HepG2 (cell line): ENCODE measurements around the gene RCBTB1. TPM values are rescaled to one million over a fixed set of nuclear protein-coding genes. Genes with fewer than 3 reads are reported as not detected.
A peak's percentile ranks its signal among the peaks of the same experiment; 100 is the strongest.

Experiments
- ATAC-seq: fragments of 200-7000 bp; cut with Tn5 transposase; 3 replicates; pipeline ENCODE4 v1.9.1; 2020; ENCODE audit warnings: mild to moderate bottlenecking, moderate library complexity
- BruUV-seq: library from RNA; stranded (reverse); fragments of 400-500 nt; replicated peaks from 2 replicates; lab custom pipeline; 2021; lab: Mats Ljungman, UMichigan
- CTCF ChIA-PET: fragments of 300-600 bp; formaldehyde crosslinking; extraction: SDS; loops from one replicate; lab custom pipeline; 2021; ENCODE audit warnings: low total read pairs, inconsistent platforms, low intra/inter-chr PET ratio; lab: Yijun Ruan, JAX
- POLR2A ChIA-PET: fragments of 350-600 bp; sonication (Branson Sonifier 250); formaldehyde crosslinking; loops from one replicate; lab custom pipeline; 2020; ENCODE audit warnings: antibody characterized with exemption, inconsistent platforms; lab: Yijun Ruan, JAX
- DNase-seq: peaks from one replicate; pipeline ENCODE4 v3.0.0-alpha.2; 2015; ENCODE audit warnings: low spot score
- FAIRE-seq: peaks from 3 replicates; lab custom pipeline; 2011; peaks lifted over from hg19 to GRCh38; lab: Jason Lieb, UNC
- H2AFZ ChIP-seq: one replicate; pipeline ENCODE4 v1.6.1; 2011; ENCODE audit warnings: low read length, inconsistent platforms
- H3K27ac ChIP-seq: fragments of 300-600 bp; 3 replicates; pipeline ENCODE4 v1.8.0; 2011; ENCODE audit warnings: mixed run types, mild to moderate bottlenecking, mixed read lengths, low read length, inconsistent platforms; ENCODE audit not compliant: insufficient read depth; ENCODE audit errors: extremely low read length
- H3K27me3 ChIP-seq, 2 experiments: fragments of 200-600 bp in 1 of 2; 2 replicates in 1 of 2; 3 replicates in 1 of 2; pipeline versions ENCODE4 v1.6.0 to v1.8.0; 2011; ENCODE audit warnings: low read length in 2 of 2, mild to moderate bottlenecking in 2 of 2, moderate library complexity in 2 of 2, inconsistent platforms in 1 of 2; ENCODE audit not compliant: insufficient read depth in 2 of 2, control insufficient read depth in 1 of 2
- H3K36me3 ChIP-seq, 2 experiments: fragments of 200-600 bp in 1 of 2; replicated peaks in 1 of 2; 2 replicates in 1 of 2; 3 replicates in 1 of 2; pipeline versions ENCODE4 v1.5.1 to v1.8.0; 2011; ENCODE audit warnings: low read length in 2 of 2, inconsistent platforms in 1 of 2; ENCODE audit not compliant: insufficient read depth in 2 of 2, control insufficient read depth in 1 of 2
- H3K4me1 ChIP-seq: 2 replicates; pipeline ENCODE4 v1.5.1; 2012; ENCODE audit warnings: low read length, inconsistent platforms; ENCODE audit not compliant: insufficient read depth
- H3K4me2 ChIP-seq: 2 replicates; pipeline ENCODE4 v1.6.0; 2011; ENCODE audit warnings: low read depth, low read length, inconsistent platforms
- H3K4me3 ChIP-seq, 3 experiments: fragments of 200-600 bp in 1 of 3; sonication (generic), shearing (Covaris generic) in 1 of 3; replicated peaks in 1 of 3; 2 replicates each; pipeline ENCODE4 v1.5.1; 2011 to 2016; ENCODE audit warnings: low read length in 3 of 3, inconsistent platforms in 2 of 3, low read depth in 2 of 3, mild to moderate bottlenecking in 2 of 3, control low read depth in 1 of 3, mixed read lengths in 1 of 3; ENCODE audit not compliant: insufficient read depth in 1 of 3
- H3K79me2 ChIP-seq: one replicate; pipeline ENCODE4 v1.6.1; 2011; ENCODE audit warnings: low read length, inconsistent platforms; ENCODE audit not compliant: insufficient read depth
- H3K9ac ChIP-seq: 2 replicates; pipeline ENCODE4 v1.6.0; 2011; ENCODE audit warnings: mild to moderate bottlenecking, low read depth, low read length, inconsistent platforms; ENCODE audit not compliant: insufficient read depth
- H3K9me3 ChIP-seq: 2 replicates; pipeline ENCODE4 v1.5.1; 2012; ENCODE audit warnings: mild to moderate bottlenecking, low read length
- H4K20me1 ChIP-seq: 2 replicates; pipeline ENCODE4 v1.6.0; 2011; ENCODE audit warnings: inconsistent platforms, mild to moderate bottlenecking, low read length, moderate library complexity; ENCODE audit not compliant: insufficient read depth
- AKAP8 ChIP-seq: sonication (generic); formaldehyde crosslinking; IDR thresholded peaks from 2 replicates; pipeline ENCODE4 v1.5.1; 2020; ENCODE audit warnings: mild to moderate bottlenecking, missing genetic modification reagents
- HHEX ChIP-seq: IDR thresholded peaks from 2 replicates; pipeline ENCODE4 v1.6.1; 2016; ENCODE audit warnings: control low read depth
- LCORL ChIP-seq, 2 experiments: fragments of 450-650 bp in 1 of 2; sonication (generic) in 1 of 2; formaldehyde crosslinking in 1 of 2; IDR thresholded peaks; 2 replicates each; pipeline versions ENCODE4 v1.5.0 to v1.6.1; 2017 to 2020; ENCODE audit warnings: antibody characterized with exemption in 1 of 2, missing genetic modification reagents in 1 of 2
- NFRKB ChIP-seq: fragments of 450-650 bp; IDR thresholded peaks from 2 replicates; pipeline ENCODE4 v1.6.1; 2017
- RFX5 ChIP-seq: IDR thresholded peaks from 2 replicates; pipeline ENCODE4 v1.6.1; 2011; ENCODE audit warnings: low read depth, low read length, improper control_type of control experiment
- SKI ChIP-seq: fragments of 450-650 bp; IDR thresholded peaks from one replicate; pipeline ENCODE4 v1.6.1; 2018; ENCODE audit warnings: mild to moderate bottlenecking; ENCODE audit not compliant: partially characterized antibody
- YEATS4 ChIP-seq: sonication (generic); formaldehyde crosslinking; IDR thresholded peaks from 2 replicates; pipeline ENCODE4 v1.4.0; 2020; ENCODE audit warnings: missing genetic modification reagents, borderline replicate concordance
- ZNF24 ChIP-seq: fragments of 450-650 bp; IDR thresholded peaks from 2 replicates; pipeline ENCODE4 v1.6.1; 2017; ENCODE audit warnings: antibody characterized with exemption, mild to moderate bottlenecking
- ZNF331 ChIP-seq: sonication (generic); formaldehyde crosslinking; IDR thresholded peaks from 2 replicates; pipeline ENCODE4 v1.4.0; 2020; ENCODE audit warnings: missing genetic modification reagents
- ZNF343 ChIP-seq: sonication (generic); formaldehyde crosslinking; IDR thresholded peaks from 2 replicates; pipeline ENCODE4 v1.4.0; 2020; ENCODE audit warnings: mild to moderate bottlenecking, missing genetic modification reagents
- ZNF546 ChIP-seq: sonication (generic); formaldehyde crosslinking; conservative IDR thresholded peaks from 2 replicates; pipeline ENCODE4 v1.8.1; 2023; ENCODE audit warnings: mild to moderate bottlenecking, missing genetic modification reagents
- ZNF550 ChIP-seq: sonication (generic); formaldehyde crosslinking; IDR thresholded peaks from 2 replicates; pipeline ENCODE4 v1.4.0; 2020; ENCODE audit warnings: mild to moderate bottlenecking, missing genetic modification reagents, borderline replicate concordance
- ZNF557 ChIP-seq: sonication (generic); formaldehyde crosslinking; IDR thresholded peaks from 2 replicates; pipeline ENCODE4 v1.4.0; 2020; ENCODE audit warnings: missing genetic modification reagents
- ZNF577 ChIP-seq: sonication (generic); formaldehyde crosslinking; IDR thresholded peaks from 2 replicates; pipeline ENCODE4 v1.4.0; 2020; ENCODE audit warnings: mild to moderate bottlenecking, low read depth, missing genetic modification reagents, borderline replicate concordance
- ZNF816 ChIP-seq: sonication (generic); formaldehyde crosslinking; IDR thresholded peaks from 2 replicates; pipeline ENCODE4 v1.8.0; 2022; ENCODE audit warnings: missing genetic modification reagents, mild to moderate bottlenecking, borderline replicate concordance
- WGBS: methylation state at CpG from one replicate; pipeline ENCODE4 v1.1.6; 2017; ENCODE audit warnings: low lambda C conversion rate; 5-methylcytosine and 5-hydroxymethylcytosine counted together
- in situ Hi-C: cut with HindIII; loops from 2 replicates; pipeline ENCODE4 v1.10.0; 2017; ENCODE audit warnings: low pct_unique_long_range_greater_than_20kb; ENCODE audit not compliant: extremely low pct_ligation_motif_present
- intact Hi-C: fragments of 100-400 bp; cut with micrococcal nuclease; formaldehyde crosslinking; loops from one replicate; pipeline ENCODE4 v1.10.0; 2022; ENCODE audit not compliant: unreplicated experiment
- polyA plus RNA-seq, 8 experiments: library from polyadenylated mRNA; depleted of rRNA in 3 of 8; stranded (reverse) in 7 of 8; unstranded in 1 of 8; fragments of >200 nt; fragmentation: Illumina TruSeq in 4 of 8; extraction: Trizol in 4 of 8; gene quantifications; 2 replicates each; pipeline versions ENCODE4 v1.2.1 to v1.2.3, GENCODE V29; 2011 to 2016; ENCODE audit warnings: low read depth in 4 of 8, missing spikeins in 1 of 8, mixed read lengths in 1 of 8; ENCODE audit not compliant: insufficient read depth in 1 of 8
- total RNA-seq, 5 experiments: library from RNA; depleted of rRNA; stranded (reverse); fragments of >200 nt; fragmentation: Illumina TruSeq; extraction: Trizol; gene quantifications; 2 replicates each; pipeline ENCODE4 v1.2.3, GENCODE V29; 2016; ENCODE audit warnings: low read depth in 1 of 5
- TF ChIP-seq, protein P1 (sequence below), 2 experiments: IDR thresholded peaks; 2 replicates each; pipeline ENCODE4 v1.6.1; 2011 to 2012; ENCODE audit warnings: low read length in 2 of 2, borderline replicate concordance in 1 of 2, low read depth in 1 of 2, mild to moderate bottlenecking in 1 of 2, moderate library complexity in 1 of 2
- TF ChIP-seq, protein P2 (sequence below): sonication (generic); formaldehyde crosslinking; IDR thresholded peaks from 2 replicates; pipeline ENCODE4 v1.4.0; 2020; ENCODE audit warnings: missing genetic modification reagents, borderline replicate concordance

RCBTB1 gene
- total and polyA plus RNA-seq, 2 of the 13 experiments (the other 11 are each of a cell fraction or from before 2014, with no cell fraction given) = 13.4 to 21.6 TPM

DNA sequence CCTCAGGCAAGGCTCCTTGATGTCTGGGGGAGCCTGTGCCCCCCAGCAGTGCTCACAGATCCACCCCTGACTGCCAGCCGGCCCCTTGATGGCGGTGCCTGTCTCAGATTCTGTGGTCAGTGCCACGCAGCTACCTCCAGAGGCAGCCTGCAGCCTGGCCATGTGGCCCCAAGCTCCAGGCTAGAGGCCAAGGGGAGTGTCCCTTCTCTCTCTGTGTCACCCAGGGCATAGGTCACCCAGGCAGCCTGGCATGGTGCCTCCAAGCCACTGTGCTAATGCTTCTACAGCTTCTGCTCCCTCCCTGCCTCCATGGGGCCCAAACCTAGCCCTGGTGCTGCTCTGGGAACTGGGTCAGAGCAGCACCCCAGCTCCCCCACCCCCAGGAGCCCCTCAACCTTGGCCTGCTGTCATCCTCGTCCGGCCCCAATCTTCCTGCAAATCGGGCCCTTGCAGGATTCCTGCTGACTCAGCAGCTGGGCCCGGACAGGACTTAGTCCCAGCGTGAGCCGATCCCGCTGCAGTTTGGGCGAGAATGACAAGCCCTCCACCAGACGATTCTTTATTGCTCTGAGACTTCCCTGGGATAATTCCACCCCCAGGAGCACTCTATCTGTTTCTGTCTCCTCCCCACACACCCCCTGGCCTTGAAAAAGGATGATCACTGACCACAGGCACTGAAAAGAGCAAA is 40.2 kb upstream of the RCBTB1 start:
- POLR2A ChIA-PET = interaction anchor here (1.0 to 1.6 kb wide), 6 partner anchors 20 to 372 kb away, joined by 3 to 6 read pairs (median 4); partner anchors contain the start of genes CAB39L, KPNA3 and SETDB2
- intact Hi-C loops = loop anchor here (1.0 kb wide), 1 partner anchor 24 kb away; no protein-coding TSS in a partner anchor
- in situ Hi-C loops = no loop called here
- ATAC-seq (peak; percentile 95), FAIRE-seq (no peak), DNase-seq (peak; percentile 80)
- Histone ChIP-seq H3K9ac (peak overlapping the region; percentile 59), H3K36me3 (no peaks in the 10 kb centered on the region), H3K9me3 (no peaks in the 10 kb centered on the region), H3K4me2 (peak overlapping the region; percentile 91), H4K20me1 (no peaks in the 10 kb centered on the region), H3K27ac (peak overlapping the region; percentile 81), H3K27me3 (no peaks in the 10 kb centered on the region), H3K4me3 (peak overlapping the region; percentile 46 to 72 (median 57)), H2AFZ (peak overlapping the region; percentile 91), H3K4me1 (peaks cover 80% of the 10 kb centered on the region), H3K79me2 (no peaks in the 10 kb centered on the region)
- no TSS peak for BruUV-seq
- CTCF ChIA-PET = no interaction called here
- 0% methylated on average over 2 of the region's 12 CpGs for WGBS
- TF ChIP-seq ZNF557 = no peak
- TF ChIP-seq, protein P1, sequence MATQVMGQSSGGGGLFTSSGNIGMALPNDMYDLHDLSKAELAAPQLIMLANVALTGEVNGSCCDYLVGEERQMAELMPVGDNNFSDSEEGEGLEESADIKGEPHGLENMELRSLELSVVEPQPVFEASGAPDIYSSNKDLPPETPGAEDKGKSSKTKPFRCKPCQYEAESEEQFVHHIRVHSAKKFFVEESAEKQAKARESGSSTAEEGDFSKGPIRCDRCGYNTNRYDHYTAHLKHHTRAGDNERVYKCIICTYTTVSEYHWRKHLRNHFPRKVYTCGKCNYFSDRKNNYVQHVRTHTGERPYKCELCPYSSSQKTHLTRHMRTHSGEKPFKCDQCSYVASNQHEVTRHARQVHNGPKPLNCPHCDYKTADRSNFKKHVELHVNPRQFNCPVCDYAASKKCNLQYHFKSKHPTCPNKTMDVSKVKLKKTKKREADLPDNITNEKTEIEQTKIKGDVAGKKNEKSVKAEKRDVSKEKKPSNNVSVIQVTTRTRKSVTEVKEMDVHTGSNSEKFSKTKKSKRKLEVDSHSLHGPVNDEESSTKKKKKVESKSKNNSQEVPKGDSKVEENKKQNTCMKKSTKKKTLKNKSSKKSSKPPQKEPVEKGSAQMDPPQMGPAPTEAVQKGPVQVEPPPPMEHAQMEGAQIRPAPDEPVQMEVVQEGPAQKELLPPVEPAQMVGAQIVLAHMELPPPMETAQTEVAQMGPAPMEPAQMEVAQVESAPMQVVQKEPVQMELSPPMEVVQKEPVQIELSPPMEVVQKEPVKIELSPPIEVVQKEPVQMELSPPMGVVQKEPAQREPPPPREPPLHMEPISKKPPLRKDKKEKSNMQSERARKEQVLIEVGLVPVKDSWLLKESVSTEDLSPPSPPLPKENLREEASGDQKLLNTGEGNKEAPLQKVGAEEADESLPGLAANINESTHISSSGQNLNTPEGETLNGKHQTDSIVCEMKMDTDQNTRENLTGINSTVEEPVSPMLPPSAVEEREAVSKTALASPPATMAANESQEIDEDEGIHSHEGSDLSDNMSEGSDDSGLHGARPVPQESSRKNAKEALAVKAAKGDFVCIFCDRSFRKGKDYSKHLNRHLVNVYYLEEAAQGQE (IDR thresholded peaks at IDR 0.05; ENCODE audit: borderline replicate concordance in 1 of 2, low read depth in 1 of 2, low read length in 2 of 2) = no peak
- TF ChIP-seq ZNF816 (CRISPR knock-in tag) = no peak
- TF ChIP-seq ZNF546 = no peak
- no peak for TF ChIP-seq RFX5
- TF ChIP-seq AKAP8 (CRISPR knock-in tag) = no peak
- TF ChIP-seq ZNF331 (CRISPR knock-in tag) = no peak
- peak; percentile 63; the same call in 1 of the 2 replicates for TF ChIP-seq YEATS4 (CRISPR knock-in tag)
- TF ChIP-seq ZNF550 (CRISPR knock-in tag) = no peak
- TF ChIP-seq HHEX (CRISPR knock-in tag) = no peak
- TF ChIP-seq, protein P2, sequence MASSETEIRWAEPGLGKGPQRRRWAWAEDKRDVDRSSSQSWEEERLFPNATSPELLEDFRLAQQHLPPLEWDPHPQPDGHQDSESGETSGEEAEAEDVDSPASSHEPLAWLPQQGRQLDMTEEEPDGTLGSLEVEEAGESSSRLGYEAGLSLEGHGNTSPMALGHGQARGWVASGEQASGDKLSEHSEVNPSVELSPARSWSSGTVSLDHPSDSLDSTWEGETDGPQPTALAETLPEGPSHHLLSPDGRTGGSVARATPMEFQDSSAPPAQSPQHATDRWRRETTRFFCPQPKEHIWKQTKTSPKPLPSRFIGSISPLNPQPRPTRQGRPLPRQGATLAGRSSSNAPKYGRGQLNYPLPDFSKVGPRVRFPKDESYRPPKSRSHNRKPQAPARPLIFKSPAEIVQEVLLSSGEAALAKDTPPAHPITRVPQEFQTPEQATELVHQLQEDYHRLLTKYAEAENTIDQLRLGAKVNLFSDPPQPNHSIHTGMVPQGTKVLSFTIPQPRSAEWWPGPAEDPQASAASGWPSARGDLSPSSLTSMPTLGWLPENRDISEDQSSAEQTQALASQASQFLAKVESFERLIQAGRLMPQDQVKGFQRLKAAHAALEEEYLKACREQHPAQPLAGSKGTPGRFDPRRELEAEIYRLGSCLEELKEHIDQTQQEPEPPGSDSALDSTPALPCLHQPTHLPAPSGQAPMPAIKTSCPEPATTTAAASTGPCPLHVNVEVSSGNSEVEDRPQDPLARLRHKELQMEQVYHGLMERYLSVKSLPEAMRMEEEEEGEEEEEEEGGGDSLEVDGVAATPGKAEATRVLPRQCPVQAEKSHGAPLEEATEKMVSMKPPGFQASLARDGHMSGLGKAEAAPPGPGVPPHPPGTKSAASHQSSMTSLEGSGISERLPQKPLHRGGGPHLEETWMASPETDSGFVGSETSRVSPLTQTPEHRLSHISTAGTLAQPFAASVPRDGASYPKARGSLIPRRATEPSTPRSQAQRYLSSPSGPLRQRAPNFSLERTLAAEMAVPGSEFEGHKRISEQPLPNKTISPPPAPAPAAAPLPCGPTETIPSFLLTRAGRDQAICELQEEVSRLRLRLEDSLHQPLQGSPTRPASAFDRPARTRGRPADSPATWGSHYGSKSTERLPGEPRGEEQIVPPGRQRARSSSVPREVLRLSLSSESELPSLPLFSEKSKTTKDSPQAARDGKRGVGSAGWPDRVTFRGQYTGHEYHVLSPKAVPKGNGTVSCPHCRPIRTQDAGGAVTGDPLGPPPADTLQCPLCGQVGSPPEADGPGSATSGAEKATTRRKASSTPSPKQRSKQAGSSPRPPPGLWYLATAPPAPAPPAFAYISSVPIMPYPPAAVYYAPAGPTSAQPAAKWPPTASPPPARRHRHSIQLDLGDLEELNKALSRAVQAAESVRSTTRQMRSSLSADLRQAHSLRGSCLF = no peak
- no peak for TF ChIP-seq SKI
- no peak for TF ChIP-seq NFRKB
- no peak for TF ChIP-seq LCORL (IDR thresholded peaks at IDR 0.05)
- peak; percentile 20 for TF ChIP-seq LCORL (CRISPR knock-in tag; IDR thresholded peaks at IDR 0.05)
- no peak for TF ChIP-seq ZNF343
- TF ChIP-seq ZNF24 = no peak
- no peak for TF ChIP-seq ZNF577 (CRISPR knock-in tag)
